ENCODE results near the gene RFNG. TPM values are rescaled to one million over a fixed set of nuclear protein-coding genes. Genes with fewer than 3 reads are reported as not detected.
A peak's percentile ranks its signal among the peaks of the same experiment; 100 is the strongest.

RFNG gene
- total and polyA plus RNA-seq, 2 of the 13 experiments (the other 11 are each of a cell fraction or from before 2014, with no cell fraction given), result 61.4 to 64.0 TPM

- no peak for TF ChIP-seq NFAT5 (CRISPR knock-in tag; IDR thresholded peaks at IDR 0.05)
- no peak for TF ChIP-seq NFYC (CRISPR knock-in tag; IDR thresholded peaks at IDR 0.05)
- TF ChIP-seq ZNF260 (CRISPR knock-in tag; IDR thresholded peaks at IDR 0.05; ENCODE audit: borderline replicate concordance, low read depth), result no peak
- no peak for TF ChIP-seq KLF16 (CRISPR knock-in tag; IDR thresholded peaks at IDR 0.05)
- no peak for TF ChIP-seq THRA (CRISPR knock-in tag; IDR thresholded peaks at IDR 0.05; ENCODE audit: borderline replicate concordance)
- no peak; the same call in 1 of the 2 replicates for TF ChIP-seq POLR2G (IDR thresholded peaks at IDR 0.05; ENCODE audit: low read depth, low read length)
- no peak for TF ChIP-seq KLF6 (CRISPR knock-in tag; IDR thresholded peaks at IDR 0.05)
- TF ChIP-seq, protein P1, sequence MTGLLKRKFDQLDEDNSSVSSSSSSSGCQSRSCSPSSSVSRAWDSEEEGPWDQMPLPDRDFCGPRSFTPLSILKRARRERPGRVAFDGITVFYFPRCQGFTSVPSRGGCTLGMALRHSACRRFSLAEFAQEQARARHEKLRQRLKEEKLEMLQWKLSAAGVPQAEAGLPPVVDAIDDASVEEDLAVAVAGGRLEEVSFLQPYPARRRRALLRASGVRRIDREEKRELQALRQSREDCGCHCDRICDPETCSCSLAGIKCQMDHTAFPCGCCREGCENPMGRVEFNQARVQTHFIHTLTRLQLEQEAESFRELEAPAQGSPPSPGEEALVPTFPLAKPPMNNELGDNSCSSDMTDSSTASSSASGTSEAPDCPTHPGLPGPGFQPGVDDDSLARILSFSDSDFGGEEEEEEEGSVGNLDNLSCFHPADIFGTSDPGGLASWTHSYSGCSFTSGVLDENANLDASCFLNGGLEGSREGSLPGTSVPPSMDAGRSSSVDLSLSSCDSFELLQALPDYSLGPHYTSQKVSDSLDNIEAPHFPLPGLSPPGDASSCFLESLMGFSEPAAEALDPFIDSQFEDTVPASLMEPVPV (CRISPR knock-in tag; IDR thresholded peaks at IDR 0.05), result peak; percentile 72; the same call in 1 of the 2 replicates
- no peak for TF ChIP-seq ZNF20 (CRISPR knock-in tag; IDR thresholded peaks at IDR 0.05)
- 0 out of 2 replicates have a peak, but pooled peaks have one; percentile 21 for TF ChIP-seq AHR (CRISPR knock-in tag; IDR thresholded peaks at IDR 0.05)
- TF ChIP-seq ZSCAN25 (CRISPR knock-in tag; IDR thresholded peaks at IDR 0.05), result no peak
- TF ChIP-seq, protein P2, sequence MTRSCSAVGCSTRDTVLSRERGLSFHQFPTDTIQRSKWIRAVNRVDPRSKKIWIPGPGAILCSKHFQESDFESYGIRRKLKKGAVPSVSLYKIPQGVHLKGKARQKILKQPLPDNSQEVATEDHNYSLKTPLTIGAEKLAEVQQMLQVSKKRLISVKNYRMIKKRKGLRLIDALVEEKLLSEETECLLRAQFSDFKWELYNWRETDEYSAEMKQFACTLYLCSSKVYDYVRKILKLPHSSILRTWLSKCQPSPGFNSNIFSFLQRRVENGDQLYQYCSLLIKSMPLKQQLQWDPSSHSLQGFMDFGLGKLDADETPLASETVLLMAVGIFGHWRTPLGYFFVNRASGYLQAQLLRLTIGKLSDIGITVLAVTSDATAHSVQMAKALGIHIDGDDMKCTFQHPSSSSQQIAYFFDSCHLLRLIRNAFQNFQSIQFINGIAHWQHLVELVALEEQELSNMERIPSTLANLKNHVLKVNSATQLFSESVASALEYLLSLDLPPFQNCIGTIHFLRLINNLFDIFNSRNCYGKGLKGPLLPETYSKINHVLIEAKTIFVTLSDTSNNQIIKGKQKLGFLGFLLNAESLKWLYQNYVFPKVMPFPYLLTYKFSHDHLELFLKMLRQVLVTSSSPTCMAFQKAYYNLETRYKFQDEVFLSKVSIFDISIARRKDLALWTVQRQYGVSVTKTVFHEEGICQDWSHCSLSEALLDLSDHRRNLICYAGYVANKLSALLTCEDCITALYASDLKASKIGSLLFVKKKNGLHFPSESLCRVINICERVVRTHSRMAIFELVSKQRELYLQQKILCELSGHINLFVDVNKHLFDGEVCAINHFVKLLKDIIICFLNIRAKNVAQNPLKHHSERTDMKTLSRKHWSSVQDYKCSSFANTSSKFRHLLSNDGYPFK (CRISPR knock-in tag; IDR thresholded peaks at IDR 0.05; ENCODE audit: borderline replicate concordance), result no peak
- TF ChIP-seq ZBTB39 (CRISPR knock-in tag; IDR thresholded peaks at IDR 0.05), result no peak
- no peak for TF ChIP-seq ZNF879 (CRISPR knock-in tag; IDR thresholded peaks at IDR 0.05)
Observed at GRCh38 chr17:82016061-82016874, 35.3 kb downstream of the RFNG start (continued).
